ENCODE measurements around the gene IL1RAPL2.

DNA sequence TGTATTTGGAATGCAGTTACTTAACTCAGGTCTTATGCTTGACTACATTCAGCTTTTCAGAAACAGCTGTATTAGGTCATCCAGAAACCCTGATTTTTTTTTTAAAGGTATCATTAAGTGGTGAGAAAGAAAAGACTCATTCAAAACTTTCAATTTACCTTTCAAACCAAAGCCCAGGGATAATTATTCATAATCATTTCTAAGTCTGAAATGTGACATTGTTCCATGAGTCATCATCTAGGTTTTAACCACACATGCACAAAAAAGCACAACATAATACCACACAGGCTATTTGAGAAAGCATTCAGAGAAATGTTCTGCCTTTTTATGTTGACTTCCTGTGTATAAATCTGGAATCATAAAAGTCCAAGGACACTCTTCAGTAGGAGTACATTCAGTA is 288.2 kb downstream of the IL1RAPL2 start:
- no peak for TF ChIP-seq EZH2 (IDR thresholded peaks at IDR 0.05; ENCODE audit: low read depth)
- TF ChIP-seq, protein P1, sequence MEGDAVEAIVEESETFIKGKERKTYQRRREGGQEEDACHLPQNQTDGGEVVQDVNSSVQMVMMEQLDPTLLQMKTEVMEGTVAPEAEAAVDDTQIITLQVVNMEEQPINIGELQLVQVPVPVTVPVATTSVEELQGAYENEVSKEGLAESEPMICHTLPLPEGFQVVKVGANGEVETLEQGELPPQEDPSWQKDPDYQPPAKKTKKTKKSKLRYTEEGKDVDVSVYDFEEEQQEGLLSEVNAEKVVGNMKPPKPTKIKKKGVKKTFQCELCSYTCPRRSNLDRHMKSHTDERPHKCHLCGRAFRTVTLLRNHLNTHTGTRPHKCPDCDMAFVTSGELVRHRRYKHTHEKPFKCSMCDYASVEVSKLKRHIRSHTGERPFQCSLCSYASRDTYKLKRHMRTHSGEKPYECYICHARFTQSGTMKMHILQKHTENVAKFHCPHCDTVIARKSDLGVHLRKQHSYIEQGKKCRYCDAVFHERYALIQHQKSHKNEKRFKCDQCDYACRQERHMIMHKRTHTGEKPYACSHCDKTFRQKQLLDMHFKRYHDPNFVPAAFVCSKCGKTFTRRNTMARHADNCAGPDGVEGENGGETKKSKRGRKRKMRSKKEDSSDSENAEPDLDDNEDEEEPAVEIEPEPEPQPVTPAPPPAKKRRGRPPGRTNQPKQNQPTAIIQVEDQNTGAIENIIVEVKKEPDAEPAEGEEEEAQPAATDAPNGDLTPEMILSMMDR (conservative IDR thresholded peaks at IDR 0.05), result no peak

Data from PC-9 (cell line).